NCI-H1694 treated with DMSO at 0.1 percent for 48 hours (cell line): ENCODE measurements around the gene KY.

Experiments used
- DNase-seq: peaks from one replicate; lab custom pipeline; 2025; lab: John Stamatoyannopoulos, UW

KY gene

GRCh38 chr3:134619301-134619615 is 31.6 kb downstream of the KY start:
- no peak for DNase-seq

GRCh38 chr3:134618478-134619300 is 32.1 kb downstream of the KY start:
- DNase-seq = no peak

GRCh38 chr3:134617608-134618477 is 33.0 kb downstream of the KY start:
- no peak for DNase-seq

- DNase-seq = no peak
These were observed 35.1 kb downstream of the KY start for GRCh38 chr3:134615743-134616142.

GRCh38 chr3:134614955-134615354 is 35.9 kb downstream of the KY start:
- no peak for DNase-seq

GRCh38 chr3:134613006-134613520 is 37.8 kb downstream of the KY start:
- DNase-seq = no peak

- no peak for DNase-seq
These were observed 39.3 kb downstream of the KY start for GRCh38 chr3:134611516-134611915.

GRCh38 chr3:134610432-134611385 is 40.1 kb downstream of the KY start:
- no peak for DNase-seq

GRCh38 chr3:134609821-134610431 is 40.9 kb downstream of the KY start:
- DNase-seq = no peak

GRCh38 chr3:134608771-134609435 is 41.9 kb downstream of the KY start:
- DNase-seq = no peak

GRCh38 chr3:134608023-134608770 is 42.6 kb downstream of the KY start:
- DNase-seq = no peak

- DNase-seq = no peak
These were observed 43.5 kb downstream of the KY start for GRCh38 chr3:134607054-134608022.

- no peak for DNase-seq
These were observed 44.5 kb downstream of the KY start for GRCh38 chr3:134606033-134607025.

GRCh38 chr3:134605556-134605955 is 45.3 kb downstream of the KY start:
- no peak for DNase-seq

- no peak for DNase-seq
These were observed 46.9 kb downstream of the KY start for GRCh38 chr3:134603956-134604355.

GRCh38 chr3:134603480-134603879 is 47.3 kb downstream of the KY start:
- no peak for DNase-seq

- no peak for DNase-seq
These were observed 48.4 kb downstream of the KY start for GRCh38 chr3:134602440-134602814.
